Dedifferentiated amniotic fluid mesenchymal stem cell (primary cell): ENCODE data around the gene OR13J1.
A peak's percentile ranks its signal among the peaks of the same experiment; 100 is the strongest.

Experiments used
- DNase-seq: peaks from one replicate; pipeline ENCODE4 v3.0.0-alpha.2; 2016; ENCODE audit errors: extremely low spot score

OR13J1 gene

GRCh38 chr9:35858458-35858857 is 11.7 kb downstream of the OR13J1 start:
- no peak for DNase-seq

- DNase-seq: no peak
Measured at GRCh38 chr9:35856882-35857281, 13.3 kb downstream of the OR13J1 start.

GRCh38 chr9:35856206-35856605 is 14.0 kb downstream of the OR13J1 start:
- DNase-seq: no peak

GRCh38 chr9:35854091-35854762 is 16.0 kb downstream of the OR13J1 start:
- no peak for DNase-seq

GRCh38 chr9:35852876-35853865 is 17.0 kb downstream of the OR13J1 start:
- DNase-seq: no peak

- DNase-seq: no peak
Measured at GRCh38 chr9:35852267-35852815, 17.9 kb downstream of the OR13J1 start.

- peak; percentile 63 for DNase-seq
Measured at GRCh38 chr9:35847792-35848572, 22.2 kb downstream of the OR13J1 start.

- DNase-seq: no peak
Measured at GRCh38 chr9:35845824-35846771, 24.1 kb downstream of the OR13J1 start.

GRCh38 chr9:35844628-35845270 is 25.5 kb downstream of the OR13J1 start:
- peak; percentile 95 for DNase-seq

GRCh38 chr9:35842795-35843194 is 27.4 kb downstream of the OR13J1 start:
- DNase-seq: no peak

- DNase-seq: no peak
Measured at GRCh38 chr9:35842020-35842745, 28.0 kb downstream of the OR13J1 start.

- no peak for DNase-seq
Measured at GRCh38 chr9:35841645-35841900, 28.6 kb downstream of the OR13J1 start.

GRCh38 chr9:35840881-35841644 is 29.1 kb downstream of the OR13J1 start:
- DNase-seq: no peak

GRCh38 chr9:35839926-35840325 is 30.3 kb downstream of the OR13J1 start:
- no peak for DNase-seq

GRCh38 chr9:35836595-35836994 is 33.6 kb downstream of the OR13J1 start:
- DNase-seq: no peak

GRCh38 chr9:35835766-35836165 is 34.4 kb downstream of the OR13J1 start:
- DNase-seq: no peak

- DNase-seq: no peak
Measured at GRCh38 chr9:35835216-35835632, 35.0 kb downstream of the OR13J1 start.

GRCh38 chr9:35834260-35835215 is 35.7 kb downstream of the OR13J1 start:
- no peak for DNase-seq
